Gastroesophageal sphincter (tissue), 3 donors: ENCODE results near the gene PHC2.

Source experiments
- EP300 ChIP-seq: sonication (generic); formaldehyde crosslinking; IDR thresholded peaks from one replicate; pipeline ENCODE4 v1.6.1; 2017; ENCODE audit warnings: antibody characterized with exemption, mild to moderate bottlenecking
- POLR2A ChIP-seq, 2 donors: fragments of 450-650 bp; IDR thresholded peaks; one replicate each; pipeline ENCODE4 v1.6.1; 2017; ENCODE audit warnings: antibody characterized with exemption in 2 of 2, mild to moderate bottlenecking in 2 of 2, moderate library complexity in 1 of 2
- POLR2AphosphoS5 ChIP-seq: sonication (generic); formaldehyde crosslinking; IDR thresholded peaks from one replicate; pipeline ENCODE4 v1.6.1; 2017; ENCODE audit warnings: antibody characterized with exemption
- TF ChIP-seq, protein P1 (sequence below), 4 experiments: fragments of 200-600 bp in 2 of 4; fragments of 450-650 bp in 2 of 4; sonication (generic) in 1 of 4; IDR thresholded peaks; one replicate each; pipeline ENCODE4 v1.5.1; 2017 to 2019; ENCODE audit warnings: antibody characterized with exemption in 4 of 4, mild to moderate bottlenecking in 2 of 4, moderate library complexity in 2 of 4

DNA sequence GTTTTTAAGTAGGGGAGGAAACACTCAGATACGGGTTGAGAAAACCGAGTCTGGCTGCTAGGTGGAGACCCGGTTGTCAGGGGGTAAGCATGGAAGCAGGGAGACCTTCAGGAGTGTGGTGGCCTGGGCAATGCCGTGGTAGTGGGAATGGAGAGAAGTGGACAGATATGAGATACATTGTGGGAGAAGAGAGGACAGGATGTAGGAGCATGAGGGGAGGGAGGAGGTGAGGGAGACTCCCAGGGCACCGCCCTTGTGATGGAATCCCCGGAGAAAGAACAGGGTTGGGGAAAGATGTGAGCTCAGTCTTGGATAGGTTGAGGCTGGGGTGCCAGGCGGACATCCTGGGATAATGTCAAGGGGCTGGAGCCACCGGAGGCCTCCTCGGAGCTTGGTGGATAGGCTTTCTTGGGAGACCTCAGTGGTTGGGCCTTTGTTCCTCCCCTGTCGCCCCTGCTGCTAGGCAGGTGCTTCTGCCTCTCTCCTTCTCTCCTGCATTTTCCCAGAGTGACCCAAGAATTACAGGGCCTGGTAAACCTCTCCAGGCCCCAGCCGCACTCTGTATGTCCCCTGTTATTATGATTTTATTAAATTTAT is 153.3 kb downstream of the PHC2 start:
- TF ChIP-seq, protein P1, sequence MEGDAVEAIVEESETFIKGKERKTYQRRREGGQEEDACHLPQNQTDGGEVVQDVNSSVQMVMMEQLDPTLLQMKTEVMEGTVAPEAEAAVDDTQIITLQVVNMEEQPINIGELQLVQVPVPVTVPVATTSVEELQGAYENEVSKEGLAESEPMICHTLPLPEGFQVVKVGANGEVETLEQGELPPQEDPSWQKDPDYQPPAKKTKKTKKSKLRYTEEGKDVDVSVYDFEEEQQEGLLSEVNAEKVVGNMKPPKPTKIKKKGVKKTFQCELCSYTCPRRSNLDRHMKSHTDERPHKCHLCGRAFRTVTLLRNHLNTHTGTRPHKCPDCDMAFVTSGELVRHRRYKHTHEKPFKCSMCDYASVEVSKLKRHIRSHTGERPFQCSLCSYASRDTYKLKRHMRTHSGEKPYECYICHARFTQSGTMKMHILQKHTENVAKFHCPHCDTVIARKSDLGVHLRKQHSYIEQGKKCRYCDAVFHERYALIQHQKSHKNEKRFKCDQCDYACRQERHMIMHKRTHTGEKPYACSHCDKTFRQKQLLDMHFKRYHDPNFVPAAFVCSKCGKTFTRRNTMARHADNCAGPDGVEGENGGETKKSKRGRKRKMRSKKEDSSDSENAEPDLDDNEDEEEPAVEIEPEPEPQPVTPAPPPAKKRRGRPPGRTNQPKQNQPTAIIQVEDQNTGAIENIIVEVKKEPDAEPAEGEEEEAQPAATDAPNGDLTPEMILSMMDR (IDR thresholded peaks at IDR 0.05), result no peak
- TF ChIP-seq POLR2A (IDR thresholded peaks at IDR 0.05) (no peak), EP300 (no peak), POLR2AphosphoS5 (no peak)
